ENCODE results near the gene TESMIN.

Gene TESMIN

DNA sequence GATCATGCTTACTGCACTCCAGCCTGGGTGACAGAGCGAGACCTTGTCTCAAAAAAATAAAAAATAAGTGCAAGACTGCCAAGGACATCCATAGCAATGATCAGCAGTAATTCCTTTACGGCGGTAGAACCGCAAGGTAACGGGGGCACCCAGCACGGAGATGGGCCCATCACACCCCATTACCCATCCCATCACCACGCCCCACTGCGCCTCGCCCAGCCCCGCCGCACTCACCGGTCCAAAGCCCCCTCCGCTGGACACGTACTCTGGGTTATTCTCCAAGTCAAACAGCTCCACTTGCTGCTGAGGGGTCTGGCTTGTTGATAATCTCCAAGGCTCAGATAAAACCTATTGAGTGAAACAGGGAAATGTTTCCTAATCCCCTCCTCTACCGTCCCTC is 8.7 kb upstream of the TESMIN start:
- DNase-seq: no peak

- no peak for DNase-seq
Measured at GRCh38 chr11:68757711-68758110, 6.4 kb upstream of the TESMIN start.

DNA sequence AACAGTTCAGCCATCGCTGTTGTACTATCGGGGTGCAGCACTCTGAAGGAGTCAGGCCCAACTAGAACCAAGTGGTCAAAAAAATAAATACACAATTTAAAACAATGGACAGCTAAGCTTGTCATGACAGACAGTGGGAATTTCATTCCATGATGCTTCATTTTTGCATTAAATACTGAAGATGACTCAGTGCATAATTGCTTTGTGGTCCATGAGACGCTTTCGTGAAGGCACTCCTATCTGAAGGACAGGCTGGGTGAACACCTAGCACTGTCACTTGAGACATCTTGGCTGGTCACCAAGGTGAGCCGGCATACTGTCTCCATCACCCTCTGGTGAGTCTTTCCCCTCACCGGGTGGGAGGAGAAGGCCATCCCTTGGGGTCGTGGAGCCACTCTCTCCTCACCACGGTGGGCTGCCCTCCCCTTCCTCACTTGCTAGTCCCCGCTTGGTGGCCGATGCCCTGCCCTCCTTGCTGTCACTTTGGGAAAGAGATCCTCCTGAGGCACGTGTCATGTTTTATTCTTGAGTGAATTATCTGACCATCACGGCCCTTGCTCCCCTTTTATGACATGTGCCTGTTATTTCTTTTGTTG is 4.9 kb upstream of the TESMIN start:
- DNase-seq: no peak

GRCh38 chr11:68753300-68753699 is 2.0 kb upstream of the TESMIN start:
- no peak for DNase-seq

DNA sequence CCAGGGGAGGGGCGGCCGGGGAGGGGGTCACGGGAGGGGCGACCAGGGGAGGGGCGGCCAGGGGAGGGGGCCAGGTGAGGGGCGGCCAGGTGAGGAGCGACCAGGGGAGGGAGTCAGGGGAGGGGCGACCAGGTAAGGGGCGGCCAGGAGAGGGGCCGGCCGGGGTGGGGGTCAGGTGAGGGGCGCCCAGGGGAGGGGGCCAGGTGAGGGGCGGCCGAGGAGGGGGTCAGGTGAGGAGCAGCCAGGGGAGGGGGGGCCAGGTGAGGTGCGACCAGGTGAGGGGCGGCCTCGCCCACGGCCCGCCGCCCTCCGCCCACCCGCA is 355 bp downstream of the TESMIN start:
- no peak for DNase-seq

DNA sequence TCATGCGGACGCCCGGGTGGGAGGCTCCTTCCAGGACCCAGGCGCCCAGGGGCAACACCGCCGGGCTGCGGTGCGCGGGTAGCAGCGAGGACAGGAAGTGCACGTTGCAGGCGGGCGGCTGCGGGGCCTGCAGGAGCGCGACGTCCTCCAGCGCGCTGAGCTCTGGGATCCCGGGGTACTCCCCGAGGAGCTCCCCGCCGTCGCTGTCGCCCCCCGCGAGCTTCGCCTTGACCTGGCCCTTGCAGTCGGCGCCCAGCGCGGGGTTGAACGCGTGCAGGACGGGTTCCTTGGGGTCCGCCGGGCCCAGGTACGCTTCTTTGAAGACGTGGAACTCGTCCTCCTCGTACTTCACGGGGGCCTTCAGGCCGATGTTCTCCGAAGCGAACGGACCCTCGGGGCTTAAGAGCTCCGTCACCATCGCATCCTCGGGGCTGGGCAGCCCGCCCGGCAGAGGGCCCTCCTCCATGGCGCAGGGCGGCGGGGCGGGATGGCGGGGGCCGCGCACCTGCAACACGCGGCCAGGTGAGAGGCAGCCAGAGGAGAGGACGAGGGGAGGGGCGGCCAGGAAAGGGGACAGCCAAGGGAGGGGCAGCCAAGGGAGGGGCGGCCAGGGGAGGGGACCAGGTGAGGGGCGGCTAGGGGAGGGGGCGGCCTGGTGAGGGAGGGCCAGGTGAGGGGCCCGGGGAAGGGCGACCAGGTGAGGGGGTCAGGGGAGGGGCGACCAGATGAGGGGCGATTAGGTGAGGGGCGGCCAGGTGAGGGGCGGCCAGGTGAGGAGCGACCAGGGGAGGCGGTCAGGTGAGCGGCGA is 921 bp downstream of the TESMIN start:
- no peak for DNase-seq

DNA sequence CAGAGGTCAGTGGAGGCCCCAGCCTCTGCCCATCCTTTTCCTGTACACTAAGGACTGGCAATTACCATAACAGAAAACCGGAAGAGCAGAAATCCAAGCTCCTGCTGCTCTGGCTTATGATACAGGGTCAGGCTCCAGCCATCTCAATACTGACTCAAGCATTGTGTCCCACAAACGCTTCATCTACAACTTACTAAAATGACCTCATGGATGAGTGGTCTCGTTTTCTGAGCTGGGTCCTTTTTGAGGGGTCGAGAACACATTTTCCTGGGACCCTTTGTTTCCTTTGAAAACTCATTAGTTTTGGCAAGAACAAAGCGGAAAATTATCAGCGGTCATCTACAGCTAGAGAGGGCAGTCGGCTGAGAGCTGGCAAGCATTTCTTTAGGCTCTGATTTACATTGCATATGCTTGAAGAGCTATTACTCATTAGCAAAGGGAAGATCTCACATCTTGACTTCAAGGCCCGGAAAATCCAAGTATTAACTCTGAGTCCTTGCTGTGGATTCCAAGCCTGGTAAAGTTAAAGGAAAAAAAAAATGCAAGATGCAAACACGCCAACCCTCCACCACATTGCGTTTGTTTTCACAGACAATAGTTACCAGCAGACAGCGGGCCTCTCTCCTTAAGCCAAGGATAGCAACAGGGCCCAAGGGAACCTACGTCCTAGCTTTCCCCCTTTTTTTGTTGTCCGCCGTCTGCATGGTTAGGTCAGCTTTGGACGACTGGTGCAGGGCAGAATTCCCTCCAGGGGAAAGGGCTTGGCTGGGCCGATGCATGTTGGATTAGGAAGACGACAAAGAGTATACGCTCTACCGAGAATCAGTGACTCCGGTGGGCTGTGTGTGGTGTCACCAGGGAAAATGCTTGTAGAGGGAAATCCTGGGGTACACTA is 1.8 kb downstream of the TESMIN start:
- DNase-seq: no peak

- DNase-seq: no peak
Measured at GRCh38 chr11:68748061-68748460, 3.3 kb downstream of the TESMIN start.

DNA sequence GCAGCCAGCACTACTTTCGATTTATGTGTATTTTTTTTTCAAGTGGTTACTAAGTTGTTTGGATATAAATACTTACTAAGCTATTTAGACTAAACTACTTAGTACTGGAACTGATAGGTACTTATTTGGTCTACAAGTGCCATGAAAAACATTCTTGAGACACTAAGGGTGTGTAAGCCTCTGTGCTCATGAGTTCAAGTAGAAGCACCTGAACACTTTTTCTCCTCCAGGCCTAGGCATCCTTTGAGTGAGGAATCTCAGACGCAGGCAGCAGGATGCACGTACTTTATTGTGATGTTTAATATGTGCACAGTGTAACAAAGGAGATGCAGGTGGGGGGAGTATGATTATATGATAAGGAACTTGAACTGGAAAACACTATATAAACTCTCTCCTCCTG is 7.8 kb downstream of the TESMIN start:
- DNase-seq: no peak

DNA sequence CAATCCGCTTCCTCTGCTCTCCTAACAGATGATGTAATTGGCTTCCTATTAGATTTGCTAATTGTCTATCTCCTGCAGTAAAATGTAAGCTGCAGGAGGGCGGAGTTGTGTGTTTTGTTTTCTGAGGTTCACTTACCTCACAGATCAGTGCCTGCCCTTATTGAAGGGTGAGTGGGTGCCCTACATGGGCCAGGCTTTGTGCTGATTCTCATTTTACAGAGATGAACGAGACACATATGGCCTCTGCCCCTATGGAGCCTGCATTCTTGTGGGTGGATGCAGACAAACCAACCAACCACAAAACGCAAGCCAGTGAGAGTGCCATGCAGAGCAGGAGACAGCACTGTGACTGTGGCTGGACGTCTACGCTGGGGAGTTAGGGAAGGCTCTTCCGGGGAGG is 9.9 kb downstream of the TESMIN start:
- DNase-seq: no peak

GRCh38 chr11:68735646-68736045 is 15.7 kb downstream of the TESMIN start:
- DNase-seq: no peak

GRCh38 chr11:68735125-68735524 is 16.2 kb downstream of the TESMIN start:
- no peak for DNase-seq

DNA sequence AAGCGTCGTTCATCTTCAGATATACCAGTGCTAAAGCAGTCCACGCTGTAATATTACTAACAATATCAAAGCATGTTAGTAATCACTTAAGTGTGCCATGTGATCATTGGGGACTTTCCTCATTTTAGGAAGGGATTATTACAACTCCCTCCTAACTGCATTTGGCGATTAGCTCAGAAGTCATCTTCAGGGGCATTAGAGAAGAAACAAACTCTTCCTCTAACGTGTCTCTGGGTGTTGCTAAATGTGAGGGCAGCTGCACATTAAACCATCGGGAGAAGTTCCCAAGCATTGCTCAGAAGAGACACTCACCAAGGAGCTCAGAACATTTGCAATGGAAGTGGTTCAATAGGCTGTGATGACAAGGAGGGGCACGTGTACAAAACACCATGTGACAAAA is 17.2 kb downstream of the TESMIN start:
- DNase-seq: no peak

- DNase-seq: no peak
Measured at GRCh38 chr11:68727783-68728182, 23.5 kb downstream of the TESMIN start.

- DNase-seq: no peak
Measured at GRCh38 chr11:68724293-68724692, 27.0 kb downstream of the TESMIN start.

- DNase-seq: no peak
Measured at GRCh38 chr11:68722143-68722542, 29.2 kb downstream of the TESMIN start.

DNA sequence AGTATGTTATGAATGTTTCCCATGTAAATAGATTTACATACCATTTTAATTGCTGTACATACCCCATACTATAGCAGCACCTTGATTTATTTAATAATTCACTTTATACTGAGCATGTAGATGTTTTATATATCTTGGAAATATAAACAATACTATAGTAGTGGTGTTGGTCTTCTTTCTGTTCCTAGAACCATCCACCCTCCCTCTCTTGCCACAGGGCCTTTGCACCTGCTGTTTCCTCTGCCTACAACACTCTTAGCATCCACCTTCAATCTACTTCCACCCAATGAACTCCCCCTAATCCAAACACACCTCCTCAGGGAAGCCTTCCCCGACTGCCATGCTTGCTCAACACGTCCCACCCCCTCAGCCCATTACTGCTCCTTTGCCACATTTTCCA is 30.2 kb downstream of the TESMIN start:
- no peak for DNase-seq

- no peak for DNase-seq
Measured at GRCh38 chr11:68715456-68716122, 35.7 kb downstream of the TESMIN start.

- DNase-seq: no peak
Measured at GRCh38 chr11:68714060-68714856, 37.1 kb downstream of the TESMIN start.

- DNase-seq: no peak
Measured at GRCh38 chr11:68711114-68711513, 40.2 kb downstream of the TESMIN start.

DNA sequence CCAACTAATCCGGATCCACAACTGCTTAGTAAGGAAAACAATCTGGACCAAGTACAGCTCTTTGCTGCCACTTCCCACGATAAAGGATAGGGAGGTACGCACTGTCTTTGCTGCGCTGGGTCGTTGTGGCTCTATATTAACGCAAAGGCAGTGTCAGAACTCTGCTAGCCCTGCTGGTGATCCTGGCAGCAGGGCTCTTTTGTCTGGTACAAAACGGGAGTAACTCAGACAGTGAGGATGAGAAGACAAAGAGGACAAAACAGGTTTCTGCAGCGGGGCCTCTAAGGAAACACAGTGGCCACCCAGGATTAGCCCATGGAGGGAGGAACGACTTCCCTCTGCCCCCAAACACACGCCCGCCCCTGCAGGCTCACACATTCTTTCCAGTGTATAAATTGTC is 40.9 kb downstream of the TESMIN start:
- no peak for DNase-seq

- DNase-seq: no peak
Measured at GRCh38 chr11:68709062-68709461, 42.3 kb downstream of the TESMIN start.

All from cerebellar nuclear complex (tissue), 1 donor.